Activated gamma-delta T cell (primary cell): Measurements from ENCODE around the gene SDK1.

Experiments
- DNase-seq: peaks from one replicate; lab custom pipeline; 2025; lab: John Stamatoyannopoulos, UW

The SDK1 gene

GRCh38 chr7:4134204-4134603 is 833.2 kb downstream of the SDK1 start:
- DNase-seq: no peak

- no peak for DNase-seq
Observed at GRCh38 chr7:4134631-4135030, 833.6 kb downstream of the SDK1 start.

- no peak for DNase-seq
Observed at GRCh38 chr7:4135301-4135700, 834.2 kb downstream of the SDK1 start.

- no peak for DNase-seq
Observed at GRCh38 chr7:4136036-4136435, 835.0 kb downstream of the SDK1 start.

DNA sequence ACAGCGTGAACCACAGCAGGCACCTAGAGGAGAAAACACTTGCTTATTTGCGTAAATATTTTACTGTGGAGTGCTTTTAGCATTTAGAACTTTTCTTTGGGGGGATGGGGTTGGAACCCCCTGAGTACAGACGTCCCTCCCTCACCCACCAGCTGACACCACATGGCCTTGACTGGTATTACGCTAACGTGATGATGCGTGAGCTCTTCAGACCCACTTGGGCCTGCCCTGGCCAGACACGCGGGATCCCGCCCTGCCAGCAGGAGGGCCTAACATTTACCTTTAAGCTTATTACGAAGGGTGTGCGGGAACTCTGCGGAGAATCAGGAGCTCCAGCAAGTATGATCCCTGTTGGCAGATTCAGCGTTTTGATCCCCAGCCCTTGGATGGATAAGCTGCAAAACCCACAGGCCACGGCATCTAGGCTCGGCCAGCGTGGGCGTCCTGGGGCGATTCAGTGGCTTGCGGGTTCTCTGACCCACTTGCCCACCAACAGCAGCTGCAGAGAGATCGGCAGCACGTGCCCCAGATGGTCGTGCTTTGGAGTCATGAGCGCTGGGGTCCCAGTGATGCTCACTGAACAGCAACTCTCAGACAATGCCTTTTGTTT is 835.6 kb downstream of the SDK1 start:
- no peak for DNase-seq

DNA sequence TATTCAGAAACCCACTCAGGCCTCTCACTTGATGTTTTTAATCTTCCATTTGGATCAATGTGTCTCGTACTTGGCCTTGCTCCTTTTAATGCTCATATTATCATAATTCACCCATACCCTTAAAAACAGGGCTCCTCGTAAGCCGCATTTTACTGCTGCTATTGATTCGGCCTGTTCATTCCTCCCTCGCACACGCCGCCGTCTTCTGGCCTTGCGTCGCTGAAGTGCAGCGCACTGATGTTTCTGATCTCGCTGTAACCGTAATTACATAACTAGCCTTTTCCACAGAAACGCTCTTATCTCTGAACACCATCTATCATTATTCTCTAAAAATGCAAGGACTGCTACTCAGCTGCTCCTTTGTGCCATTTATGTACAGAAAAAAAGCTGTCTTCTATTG is 836.5 kb downstream of the SDK1 start:
- no peak for DNase-seq

- DNase-seq: no peak
Observed at GRCh38 chr7:4138866-4139265, 837.8 kb downstream of the SDK1 start.

GRCh38 chr7:4139656-4140625 is 838.9 kb downstream of the SDK1 start:
- no peak for DNase-seq

DNA sequence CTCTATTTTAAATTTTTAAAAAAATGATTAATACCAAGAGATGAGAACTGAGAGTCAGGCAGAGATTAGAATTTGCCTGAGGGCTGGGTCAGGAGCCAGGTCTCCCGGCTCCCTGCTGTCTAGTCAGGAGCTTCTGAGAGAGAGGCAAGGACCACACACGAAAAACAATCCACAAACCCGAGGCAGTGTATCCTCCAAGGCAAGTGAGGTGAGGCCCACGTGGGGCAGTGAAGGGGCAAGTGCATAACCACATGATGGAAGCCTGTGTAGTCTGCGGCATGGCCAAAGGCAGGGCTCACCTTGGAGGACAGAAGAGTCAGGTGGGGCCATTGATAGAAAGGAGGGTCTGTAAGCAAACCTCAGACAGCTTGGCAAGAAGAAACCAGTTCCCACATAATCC is 839.9 kb downstream of the SDK1 start:
- no peak for DNase-seq

DNA sequence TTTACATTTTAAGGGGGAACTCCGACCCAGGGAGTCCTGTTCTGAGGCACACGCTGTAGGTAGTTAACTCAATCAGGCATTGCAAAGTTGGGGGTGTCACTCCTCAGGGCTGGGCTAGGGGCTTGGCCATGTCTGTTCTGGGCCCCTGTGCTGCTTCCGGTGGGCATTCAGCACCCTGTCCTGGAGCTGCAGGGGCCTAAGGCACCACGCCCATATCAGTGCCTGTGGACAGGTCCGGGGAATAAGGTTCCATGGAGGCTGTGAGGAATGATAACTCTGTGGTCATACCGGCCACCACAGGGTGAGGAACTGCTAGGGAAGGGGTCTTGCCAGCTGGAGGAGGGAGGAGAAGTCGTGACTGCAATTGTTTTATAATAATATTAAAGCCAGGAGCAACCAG is 842.0 kb downstream of the SDK1 start:
- DNase-seq: no peak

- no peak for DNase-seq
Observed at GRCh38 chr7:4143511-4144171, 842.6 kb downstream of the SDK1 start.

- no peak for DNase-seq
Observed at GRCh38 chr7:4144172-4144701, 843.2 kb downstream of the SDK1 start.

DNA sequence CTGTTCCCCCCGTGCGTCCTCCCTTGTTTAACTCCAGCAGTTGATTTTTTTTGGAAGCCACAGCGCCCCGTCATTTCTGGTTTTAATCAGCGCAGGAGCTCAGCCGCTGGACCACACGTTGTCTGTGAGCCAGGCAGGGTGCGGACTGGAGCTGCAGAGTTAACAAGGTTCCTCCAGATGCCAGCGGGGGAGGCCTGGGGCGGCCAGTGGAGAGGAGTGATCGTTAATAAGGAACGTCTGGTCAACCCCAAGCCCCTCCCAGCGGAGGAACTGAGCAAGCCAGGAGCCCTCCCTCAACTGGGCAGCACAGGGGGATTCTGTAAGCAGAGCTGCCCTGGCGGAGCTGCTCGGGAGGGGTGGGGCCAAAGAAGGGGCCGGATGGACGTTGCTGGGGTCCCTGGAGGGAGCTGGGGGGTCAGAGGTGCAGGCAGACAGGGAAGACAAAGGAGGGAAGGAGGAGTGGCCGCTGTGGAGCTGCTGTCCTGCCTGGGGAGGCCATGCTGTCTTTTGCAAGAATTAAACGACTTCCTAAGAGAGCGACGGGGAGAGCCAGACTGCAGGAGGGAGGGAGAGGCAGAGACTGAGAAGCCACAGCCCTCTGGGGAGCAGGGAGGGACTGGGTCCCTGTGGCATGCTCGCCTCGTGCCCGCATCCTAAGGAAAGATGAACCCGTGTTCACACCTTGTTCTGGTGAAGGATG is 843.9 kb downstream of the SDK1 start:
- no peak for DNase-seq

DNA sequence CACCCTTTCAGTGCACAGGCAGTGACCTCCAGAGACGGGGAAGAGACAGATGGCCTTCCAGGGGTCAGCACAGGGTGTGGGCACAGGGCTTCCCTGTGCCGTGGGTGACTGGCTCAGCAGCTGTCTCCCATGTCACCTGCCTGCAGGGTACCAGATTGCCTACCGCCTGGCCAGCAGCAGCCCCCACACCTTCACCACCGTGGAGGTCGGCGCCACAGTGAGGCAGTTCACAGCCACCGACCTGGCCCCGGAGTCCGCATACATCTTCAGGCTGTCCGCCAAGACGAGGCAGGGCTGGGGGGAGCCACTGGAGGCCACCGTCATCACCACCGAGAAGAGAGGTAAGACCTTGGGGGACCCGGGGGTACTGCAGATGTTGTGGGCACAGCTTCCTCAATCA is 844.5 kb downstream of the SDK1 start:
- no peak for DNase-seq

DNA sequence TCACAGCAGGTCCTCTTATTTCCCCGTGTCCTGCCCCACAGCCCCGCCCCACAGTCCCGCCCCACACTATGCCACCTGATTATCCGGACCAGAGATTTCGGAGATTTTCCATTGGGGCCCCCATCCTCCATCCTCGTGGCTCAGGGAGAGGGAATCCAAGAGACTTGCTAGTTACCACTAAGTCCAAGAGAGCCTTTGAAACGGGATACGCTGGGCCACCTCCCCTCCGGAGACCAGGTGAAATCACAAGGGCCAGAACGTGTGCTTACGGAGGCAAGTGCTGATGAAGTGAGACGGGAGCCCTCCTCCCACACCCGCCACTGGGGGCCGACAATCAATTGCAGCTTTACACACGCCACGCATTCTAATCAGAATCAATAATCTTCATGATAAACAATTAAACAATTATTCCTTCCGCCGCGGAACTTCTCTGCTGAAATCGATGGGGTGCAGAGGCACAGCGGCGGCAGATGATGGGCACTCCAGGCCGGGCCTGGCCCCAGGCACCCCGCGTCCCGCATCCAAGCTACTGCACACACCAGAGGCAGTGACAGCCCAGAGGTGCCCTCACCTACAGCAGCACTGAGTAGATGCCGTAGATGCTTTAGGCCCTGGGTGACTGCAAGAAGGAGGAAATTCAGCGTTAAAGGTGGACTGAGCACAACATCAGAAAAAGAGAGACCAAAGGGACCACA is 847.0 kb downstream of the SDK1 start:
- DNase-seq: no peak

DNA sequence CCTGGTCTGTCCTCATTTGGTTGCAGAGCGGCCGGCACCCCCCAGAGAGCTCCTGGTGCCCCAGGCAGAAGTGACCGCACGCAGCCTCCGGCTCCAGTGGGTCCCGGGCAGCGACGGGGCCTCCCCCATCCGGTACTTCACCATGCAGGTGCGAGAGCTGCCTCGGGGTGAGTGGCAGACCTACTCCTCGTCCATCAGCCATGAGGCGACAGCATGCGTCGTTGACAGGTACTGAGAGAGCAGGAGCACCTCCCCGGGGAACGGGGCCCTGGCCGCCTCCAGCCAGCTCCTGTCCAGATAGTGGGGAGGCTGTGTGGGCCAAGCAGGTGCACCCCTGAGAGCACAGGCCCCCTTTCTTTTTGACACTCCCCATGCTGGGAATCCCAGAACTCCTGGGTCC is 848.2 kb downstream of the SDK1 start:
- no peak for DNase-seq

DNA sequence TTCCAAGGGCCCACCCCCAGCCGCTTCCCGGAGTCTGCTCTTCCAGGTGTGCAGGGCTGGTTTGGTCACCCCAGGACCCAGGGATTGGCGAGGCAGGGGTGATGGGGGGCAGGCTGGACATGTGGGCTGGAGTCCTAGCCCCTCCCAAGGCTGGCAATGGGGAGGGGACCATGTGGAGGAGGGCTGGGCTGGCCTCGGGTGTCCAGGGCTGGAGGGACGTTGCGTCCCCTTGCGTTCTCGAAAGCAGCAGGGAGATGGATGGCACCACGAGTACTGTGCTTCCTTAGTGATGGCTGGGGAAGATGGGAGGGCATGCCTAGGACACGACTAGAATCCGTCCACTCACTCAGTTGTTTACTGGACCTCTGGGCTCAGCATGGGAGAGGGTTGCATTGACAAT is 848.6 kb downstream of the SDK1 start:
- DNase-seq: no peak

- DNase-seq: no peak
Observed at GRCh38 chr7:4150731-4151130, 849.7 kb downstream of the SDK1 start.

GRCh38 chr7:4151524-4151923 is 850.5 kb downstream of the SDK1 start:
- DNase-seq: no peak

DNA sequence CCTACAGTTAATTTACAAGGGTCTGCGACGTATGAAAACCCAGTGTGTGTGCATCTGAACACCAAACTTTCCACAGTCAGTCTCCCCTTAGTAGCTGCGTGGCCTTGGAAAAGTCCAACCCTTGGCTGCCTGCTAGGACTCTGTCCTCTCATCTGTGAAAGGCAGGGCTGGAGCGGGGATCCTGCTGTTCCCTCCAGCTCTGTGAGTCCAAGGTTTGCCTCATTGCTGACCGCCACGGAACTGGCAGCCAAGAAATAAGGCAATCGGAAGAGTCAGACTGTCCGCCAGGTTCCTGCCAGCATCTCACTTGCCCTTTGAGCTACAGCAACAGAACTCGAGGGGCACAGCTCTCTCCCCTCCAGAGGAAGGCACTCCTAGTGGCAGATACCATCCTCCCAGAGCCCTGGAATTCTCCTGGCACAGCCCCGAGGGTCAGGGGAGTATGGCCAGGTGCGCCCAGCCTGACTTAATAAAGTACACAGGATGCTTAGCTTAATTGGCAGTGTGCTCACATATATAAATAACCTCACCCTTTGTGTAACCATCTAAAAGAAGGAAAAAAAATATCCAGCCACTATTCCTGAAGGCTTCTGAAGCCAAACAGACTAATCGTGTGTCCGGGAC is 851.0 kb downstream of the SDK1 start:
- DNase-seq: no peak
